Fibroblast of lung (primary cell): ENCODE data around the gene CACTIN. TPM values are rescaled to one million over a fixed set of nuclear protein-coding genes. Genes with fewer than 3 reads are reported as not detected.

Experiments
- DNase-seq, 2 donors: peaks; one replicate each; pipeline versions ENCODE4 v3.0.0 to v3.0.0-alpha.2; 2010; ENCODE audit warnings: low read depth in 2 of 2
- H2AFZ ChIP-seq: 2 replicates; pipeline ENCODE4 v1.5.1; 2012; ENCODE audit warnings: low read length, control low read depth, inconsistent platforms
- H3K27ac ChIP-seq: 2 replicates; pipeline ENCODE4 v1.5.1; 2011; ENCODE audit warnings: low read length, control low read depth; ENCODE audit not compliant: insufficient read depth
- H3K27me3 ChIP-seq: 2 replicates; pipeline ENCODE4 v1.5.1; 2011; ENCODE audit warnings: mild to moderate bottlenecking, low read length; ENCODE audit not compliant: control insufficient read depth, insufficient read depth
- H3K36me3 ChIP-seq: 2 replicates; pipeline ENCODE4 v1.5.1; 2011; ENCODE audit warnings: low read length; ENCODE audit not compliant: control insufficient read depth, insufficient read depth
- H3K4me1 ChIP-seq: 2 replicates; pipeline ENCODE4 v1.5.1; 2011; ENCODE audit warnings: low read length; ENCODE audit not compliant: control insufficient read depth, insufficient read depth; ENCODE audit errors: extremely low read depth
- H3K4me2 ChIP-seq: 2 replicates; pipeline ENCODE4 v1.5.1; 2011; ENCODE audit warnings: low read length, control low read depth; ENCODE audit not compliant: insufficient read depth; ENCODE audit errors: extremely low read depth
- H3K4me3 ChIP-seq, 4 experiments: fragments of 200-600 bp in 1 of 4; sonication (generic) in 1 of 4; replicated peaks in 1 of 4; 2 replicates each; pipeline ENCODE4 v1.5.1; 2011 to 2016; ENCODE audit warnings: low read length in 4 of 4, low read depth in 3 of 4, mild to moderate bottlenecking in 3 of 4, control low read depth in 2 of 4, inconsistent platforms in 1 of 4, mixed read lengths in 1 of 4; ENCODE audit not compliant: insufficient read depth in 1 of 4; ENCODE audit errors: control extremely low read depth in 1 of 4
- H3K79me2 ChIP-seq: 2 replicates; pipeline ENCODE4 v1.5.1; 2012; ENCODE audit warnings: mild to moderate bottlenecking, low read length, inconsistent platforms; ENCODE audit not compliant: control insufficient read depth, insufficient read depth
- H3K9ac ChIP-seq: 2 replicates; pipeline ENCODE4 v1.5.1; 2011; ENCODE audit warnings: mild to moderate bottlenecking, low read length, control low read depth; ENCODE audit not compliant: insufficient read depth
- H3K9me3 ChIP-seq: 2 replicates; pipeline ENCODE4 v1.5.1; 2012; ENCODE audit warnings: low read depth, low read length; ENCODE audit not compliant: control insufficient read depth, insufficient read depth
- H4K20me1 ChIP-seq: 2 replicates; pipeline ENCODE4 v1.5.1; 2011; ENCODE audit warnings: low read length; ENCODE audit not compliant: control insufficient read depth, insufficient read depth; ENCODE audit errors: extremely low read depth
- EZH2 ChIP-seq: IDR thresholded peaks from 2 replicates; pipeline ENCODE4 v1.5.1; 2012; ENCODE audit warnings: low read length, control low read depth, mild to moderate bottlenecking; ENCODE audit errors: missing control alignments
- polyA plus RNA-seq, 2 donors: library from polyadenylated mRNA; depleted of rRNA in 1 of 2; stranded (reverse) in 1 of 2; unstranded in 1 of 2; fragments of >200 nt; gene quantifications; 2 replicates each; pipeline ENCODE4 v1.2.1, GENCODE V29; 2011 to 2012; ENCODE audit warnings: missing spikeins in 1 of 2
- total RNA-seq: library from RNA; depleted of rRNA; stranded (reverse); fragments of >200 nt; gene quantifications from 2 replicates; pipeline ENCODE4 v1.2.1, GENCODE V29; 2014
- TF ChIP-seq, protein P1 (sequence below), 2 donors: IDR thresholded peaks in 1 of 2; conservative IDR thresholded peaks in 1 of 2; 1 replicate in 1 of 2; 2 replicates in 1 of 2; pipeline ENCODE4 v1.5.1; 2011 to 2012; ENCODE audit warnings: low read length in 2 of 2, control low read depth in 1 of 2, inconsistent platforms in 1 of 2, low read depth in 1 of 2, mild to moderate bottlenecking in 1 of 2

The CACTIN gene
- total and polyA plus RNA-seq, 2 donors (not counting 1 experiment from before 2014, with no cell fraction given): 6.7 to 19.7 TPM

DNA sequence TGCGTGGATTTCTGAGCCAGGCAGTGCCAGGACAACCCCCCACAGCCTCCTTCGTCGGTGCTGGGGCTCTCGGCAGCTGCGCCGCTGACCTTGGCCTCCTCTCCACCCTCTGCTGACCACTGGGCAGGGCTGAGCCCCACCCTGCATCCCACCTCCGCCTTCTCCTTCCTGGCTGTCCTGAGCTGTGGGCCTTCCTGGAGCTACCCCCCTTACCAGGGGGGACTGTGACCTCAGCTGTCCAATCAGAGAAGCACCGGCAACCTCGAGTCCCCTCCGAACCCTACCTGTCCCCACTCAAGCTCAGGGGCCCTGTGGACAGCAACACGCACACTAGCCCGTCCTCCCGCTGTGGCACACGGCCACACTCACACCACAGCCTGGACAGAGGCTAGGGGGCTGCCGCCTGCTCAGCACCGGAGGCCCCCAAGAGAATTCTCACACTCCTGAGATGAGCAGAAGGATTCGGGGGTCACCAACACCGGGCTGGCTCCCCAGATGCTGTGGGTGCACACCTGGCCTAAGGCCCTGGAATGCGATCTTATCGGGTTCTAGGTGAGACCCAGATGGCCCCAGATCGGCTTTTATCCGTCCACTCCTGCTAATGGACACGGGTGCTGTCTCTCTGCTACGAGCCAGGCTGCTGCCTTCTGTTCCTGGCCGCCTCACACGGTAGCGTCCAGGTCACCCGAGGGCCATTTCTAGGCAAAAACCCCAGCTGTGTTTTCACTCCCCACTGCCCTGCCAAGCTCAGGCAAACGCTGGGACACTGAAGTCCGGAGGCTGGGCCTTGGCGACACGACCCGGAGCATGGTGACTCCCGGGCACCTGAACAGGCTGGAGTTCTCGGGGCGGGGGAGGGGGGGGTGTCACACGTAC is 32.5 kb upstream of the CACTIN start:
- Histone ChIP-seq H3K4me2 (no peak overlapping the region), H3K4me3 (no peak overlapping the region), H3K4me1 (no peaks in the 10 kb centered on the region), H3K79me2 (no peaks in the 10 kb centered on the region), H4K20me1 (no peaks in the 10 kb centered on the region), H2AFZ (no peak overlapping the region), H3K36me3 (peaks cover 26% of the 10 kb centered on the region), H3K9me3 (no peaks in the 10 kb centered on the region), H3K27me3 (no peaks in the 10 kb centered on the region), H3K9ac (no peak overlapping the region), H3K27ac (no peak overlapping the region)
- DNase-seq: no peak
- no peak for TF ChIP-seq EZH2
- TF ChIP-seq, protein P1, sequence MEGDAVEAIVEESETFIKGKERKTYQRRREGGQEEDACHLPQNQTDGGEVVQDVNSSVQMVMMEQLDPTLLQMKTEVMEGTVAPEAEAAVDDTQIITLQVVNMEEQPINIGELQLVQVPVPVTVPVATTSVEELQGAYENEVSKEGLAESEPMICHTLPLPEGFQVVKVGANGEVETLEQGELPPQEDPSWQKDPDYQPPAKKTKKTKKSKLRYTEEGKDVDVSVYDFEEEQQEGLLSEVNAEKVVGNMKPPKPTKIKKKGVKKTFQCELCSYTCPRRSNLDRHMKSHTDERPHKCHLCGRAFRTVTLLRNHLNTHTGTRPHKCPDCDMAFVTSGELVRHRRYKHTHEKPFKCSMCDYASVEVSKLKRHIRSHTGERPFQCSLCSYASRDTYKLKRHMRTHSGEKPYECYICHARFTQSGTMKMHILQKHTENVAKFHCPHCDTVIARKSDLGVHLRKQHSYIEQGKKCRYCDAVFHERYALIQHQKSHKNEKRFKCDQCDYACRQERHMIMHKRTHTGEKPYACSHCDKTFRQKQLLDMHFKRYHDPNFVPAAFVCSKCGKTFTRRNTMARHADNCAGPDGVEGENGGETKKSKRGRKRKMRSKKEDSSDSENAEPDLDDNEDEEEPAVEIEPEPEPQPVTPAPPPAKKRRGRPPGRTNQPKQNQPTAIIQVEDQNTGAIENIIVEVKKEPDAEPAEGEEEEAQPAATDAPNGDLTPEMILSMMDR (conservative IDR thresholded peaks at IDR 0.05 in 1 of 2, IDR thresholded peaks at IDR 0.05 in 1 of 2; ENCODE audit: low read depth in 1 of 2, low read length in 2 of 2): no peak

DNA sequence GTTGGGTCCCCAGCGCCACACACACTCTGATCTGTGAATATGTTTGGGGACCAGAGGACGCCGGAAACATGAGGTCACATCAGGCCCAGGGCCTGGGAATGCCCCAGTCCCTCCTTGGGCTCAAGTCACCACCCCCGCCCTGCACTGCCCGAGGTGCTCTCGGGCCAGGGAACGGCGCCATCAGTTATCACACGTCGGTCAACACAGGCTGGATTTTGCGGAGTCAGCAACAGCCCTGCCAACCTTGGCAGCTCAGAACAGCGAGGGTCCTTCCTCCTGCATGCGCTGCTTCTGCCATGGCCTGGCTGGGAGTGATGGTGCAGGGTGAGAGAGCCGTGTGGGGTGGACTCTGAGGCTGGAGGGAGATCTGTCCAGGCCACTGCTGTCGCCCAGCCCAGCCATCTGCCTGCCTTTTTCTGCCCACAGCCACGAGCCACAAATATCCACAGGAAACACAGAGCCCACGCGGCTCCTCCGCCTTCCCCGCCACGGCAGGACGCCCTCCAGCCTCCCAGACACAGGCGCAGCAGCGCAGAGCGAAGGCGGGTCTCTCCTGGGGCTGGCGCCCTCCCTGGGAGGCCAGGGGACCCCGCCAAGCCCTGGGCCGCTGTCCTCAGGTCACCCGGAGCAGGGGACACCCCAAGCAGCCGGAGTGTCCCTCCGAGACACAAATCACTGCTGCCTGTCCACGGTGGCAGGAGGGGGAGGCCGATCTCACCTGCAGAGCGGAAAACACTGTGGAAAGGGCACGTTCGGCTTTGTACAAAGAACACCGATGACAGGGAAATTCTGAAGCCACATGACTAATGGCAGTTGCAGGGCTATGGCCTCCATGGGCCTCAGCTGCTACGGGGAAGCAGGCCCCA is 31.6 kb upstream of the CACTIN start:
- peaks cover 22% of the 10 kb centered on the region for H3K36me3 ChIP-seq
- no peak for DNase-seq
- H2AFZ ChIP-seq: no peak overlapping the region
- no peaks in the 10 kb centered on the region for H4K20me1 ChIP-seq
- no peaks in the 10 kb centered on the region for H3K9me3 ChIP-seq
- no peak overlapping the region for H3K4me2 ChIP-seq
- H3K9ac ChIP-seq: no peak overlapping the region
- H3K79me2 ChIP-seq: no peaks in the 10 kb centered on the region
- no peak for TF ChIP-seq EZH2
- TF ChIP-seq, protein P1 (conservative IDR thresholded peaks at IDR 0.05 in 1 of 2, IDR thresholded peaks at IDR 0.05 in 1 of 2; ENCODE audit: low read depth in 1 of 2, low read length in 2 of 2): no peak
- no peak overlapping the region for H3K4me3 ChIP-seq
- no peaks in the 10 kb centered on the region for H3K4me1 ChIP-seq
- no peaks in the 10 kb centered on the region for H3K27me3 ChIP-seq
- no peak overlapping the region for H3K27ac ChIP-seq

DNA sequence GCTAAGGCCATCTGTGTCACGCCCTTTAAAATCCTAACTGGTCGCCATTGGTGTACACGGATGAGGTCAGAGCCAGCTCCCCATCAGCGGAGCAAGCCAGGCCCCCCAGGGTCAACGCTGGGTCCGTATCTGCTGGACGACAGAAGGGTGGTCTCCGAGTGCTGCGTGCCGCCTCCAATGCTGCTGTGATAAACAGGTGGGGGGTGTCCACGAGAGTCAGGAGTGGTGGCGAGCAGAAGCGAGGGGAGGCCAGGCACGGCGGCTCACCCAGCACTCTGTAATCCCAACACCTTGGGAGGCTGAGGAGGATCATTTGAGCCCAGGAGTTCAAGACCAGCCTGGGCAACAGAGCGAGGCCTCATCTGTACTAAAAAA is 30.8 kb upstream of the CACTIN start:
- H3K4me3 ChIP-seq: no peak overlapping the region
- H3K4me1 ChIP-seq: no peaks in the 10 kb centered on the region
- H3K4me2 ChIP-seq: no peak overlapping the region
- no peaks in the 10 kb centered on the region for H3K79me2 ChIP-seq
- no peaks in the 10 kb centered on the region for H3K9me3 ChIP-seq
- no peak for TF ChIP-seq EZH2
- TF ChIP-seq, protein P1 (conservative IDR thresholded peaks at IDR 0.05 in 1 of 2, IDR thresholded peaks at IDR 0.05 in 1 of 2; ENCODE audit: low read depth in 1 of 2, low read length in 2 of 2): no peak
- H3K36me3 ChIP-seq: peaks cover 26% of the 10 kb centered on the region
- no peak overlapping the region for H2AFZ ChIP-seq
- H3K9ac ChIP-seq: no peak overlapping the region
- no peak overlapping the region for H3K27ac ChIP-seq
- no peaks in the 10 kb centered on the region for H3K27me3 ChIP-seq
- DNase-seq: no peak
- no peaks in the 10 kb centered on the region for H4K20me1 ChIP-seq
